Fibroblast of lung (primary cell): ENCODE data around the gene SNORC.

Experiments
- CTCF ChIP-seq, 2 donors: IDR thresholded peaks in 1 of 2; conservative IDR thresholded peaks in 1 of 2; 1 replicate in 1 of 2; 2 replicates in 1 of 2; pipeline ENCODE4 v1.5.1; 2011 to 2012; ENCODE audit warnings: low read length in 2 of 2, control low read depth in 1 of 2, inconsistent platforms in 1 of 2, low read depth in 1 of 2, mild to moderate bottlenecking in 1 of 2
- EZH2 ChIP-seq: IDR thresholded peaks from 2 replicates; pipeline ENCODE4 v1.5.1; 2012; ENCODE audit warnings: low read length, control low read depth, mild to moderate bottlenecking; ENCODE audit errors: missing control alignments

- TF ChIP-seq CTCF (conservative IDR thresholded peaks at IDR 0.05 in 1 of 2, IDR thresholded peaks at IDR 0.05 in 1 of 2; ENCODE audit: low read depth in 1 of 2, low read length in 2 of 2) (no peak), EZH2 (no peak)
These were observed 22.2 kb downstream of the SNORC start for GRCh38 chr2:232892221-232892620.
